K562 (cell line): ENCODE data around the gene RORC. TPM values are rescaled to one million over a fixed set of nuclear protein-coding genes. Genes with fewer than 3 reads are reported as not detected.
"Not testable (repeated sequence)": the region's sequence is repeated elsewhere in the genome, so short reads cannot be mapped to it uniquely, and the experiment has no call there.

Experiments used
- ATAC-seq: fragments of 200-7000 bp; cut with Tn5 transposase; 3 replicates; pipeline ENCODE4 v1.9.1; 2020; ENCODE audit warnings: moderate library complexity
- BruUV-seq: library from RNA; stranded (reverse); fragments of 400-500 nt; replicated peaks from 2 replicates; lab custom pipeline; 2021; lab: Mats Ljungman, UMichigan
- CTCF ChIA-PET: fragments of 300-600 bp; formaldehyde crosslinking; extraction: SDS; loops from one replicate; lab custom pipeline; 2021; ENCODE audit warnings: low intra/inter-chr PET ratio; lab: Yijun Ruan, JAX
- POLR2A ChIA-PET: fragments of 300-600, 350-650 bp; sonication (Branson Sonifier 250); formaldehyde crosslinking; extraction: SDS; loops from one replicate; lab custom pipeline; 2021; ENCODE audit warnings: antibody characterized with exemption, inconsistent platforms; lab: Yijun Ruan, JAX
- DNase-seq, 4 experiments: peaks; one replicate each; pipeline versions ENCODE4 v3.0.0 to v3.0.0-alpha.2; 2011 to 2018; ENCODE audit warnings: low spot score in 3 of 4, mixed read lengths in 3 of 4; ENCODE audit errors: extremely low read depth in 1 of 4
- FAIRE-seq: peaks from 2 replicates; lab custom pipeline; 2011; peaks lifted over from hg19 to GRCh38; lab: Jason Lieb, UNC
- H2AFZ ChIP-seq: 2 replicates; pipeline ENCODE4 v1.6.0; 2011; ENCODE audit warnings: low read depth, low read length, control low read depth, inconsistent platforms
- H3K27ac ChIP-seq: fragments of 200-600 bp; 3 replicates; pipeline ENCODE4 v1.8.0; 2011; ENCODE audit warnings: low read depth, mild to moderate bottlenecking, control low read depth, inconsistent platforms, low read length, moderate library complexity, mixed read lengths; ENCODE audit errors: extremely low read depth
- H3K27me3 ChIP-seq, 2 experiments: fragments of 300-600 bp in 1 of 2; 2 replicates in 1 of 2; 3 replicates in 1 of 2; pipeline versions ENCODE4 v1.6.0 to v1.8.0; 2011; ENCODE audit warnings: inconsistent platforms in 2 of 2, low read length in 2 of 2, mild to moderate bottlenecking in 1 of 2, mixed read lengths in 1 of 2, moderate library complexity in 1 of 2; ENCODE audit not compliant: control insufficient read depth in 2 of 2, insufficient read depth in 2 of 2
- H3K36me3 ChIP-seq: fragments of 300-600 bp; 3 replicates; pipeline ENCODE4 v1.8.0; 2011; ENCODE audit warnings: mild to moderate bottlenecking, low read length, inconsistent platforms; ENCODE audit not compliant: control insufficient read depth, insufficient read depth
- H3K4me1 ChIP-seq, 2 experiments: fragments of 200-600 bp in 1 of 2; replicated peaks in 1 of 2; 2 replicates in 1 of 2; 3 replicates in 1 of 2; pipeline versions ENCODE4 v1.5.1 to v1.8.0; 2011; ENCODE audit warnings: inconsistent platforms in 2 of 2, low read length in 2 of 2, mild to moderate bottlenecking in 1 of 2, mixed read lengths in 1 of 2, moderate library complexity in 1 of 2; ENCODE audit not compliant: control insufficient read depth in 2 of 2, insufficient read depth in 2 of 2
- H3K4me2 ChIP-seq: 2 replicates; pipeline ENCODE4 v1.6.1; 2011; ENCODE audit warnings: low read length, control low read depth, inconsistent platforms, mixed read lengths; ENCODE audit not compliant: insufficient read depth
- H3K4me3 ChIP-seq: fragments of 200-600 bp; sonication (generic), shearing (Covaris generic); 2 replicates; pipeline ENCODE4 v1.5.1; 2016; ENCODE audit warnings: control low read depth, inconsistent platforms
- H3K79me2 ChIP-seq: fragments of 200-600 bp; 3 replicates; pipeline ENCODE4 v1.8.0; 2011; ENCODE audit warnings: low read length, inconsistent platforms; ENCODE audit not compliant: control insufficient read depth, insufficient read depth
- H3K9ac ChIP-seq, 2 experiments: 2 replicates each; pipeline versions ENCODE4 v1.6.0 to v1.6.1; 2011; ENCODE audit warnings: low read depth in 2 of 2, low read length in 2 of 2, control low read depth in 1 of 2, inconsistent platforms in 1 of 2, mild to moderate bottlenecking in 1 of 2, mixed read lengths in 1 of 2; ENCODE audit not compliant: insufficient read depth in 1 of 2
- H3K9me1 ChIP-seq: one replicate; pipeline ENCODE4 v1.6.0; 2011; ENCODE audit warnings: inconsistent platforms, mild to moderate bottlenecking, low read length, moderate library complexity; ENCODE audit not compliant: control insufficient read depth, insufficient read depth
- H3K9me3 ChIP-seq: replicated peaks from 2 replicates; pipeline ENCODE4 v1.5.1; 2011; ENCODE audit warnings: low read depth, low read length, inconsistent platforms; ENCODE audit not compliant: control insufficient read depth, insufficient read depth
- H4K20me1 ChIP-seq: replicated peaks from 2 replicates; pipeline ENCODE4 v1.6.1; 2011; ENCODE audit warnings: low read length, inconsistent platforms, mixed read lengths; ENCODE audit not compliant: control insufficient read depth, insufficient read depth
- ATF4 ChIP-seq: fragments of 450-650 bp; formaldehyde crosslinking; IDR thresholded peaks from 2 replicates; pipeline ENCODE4 v1.4.0; 2022; ENCODE audit warnings: mild to moderate bottlenecking, moderate library complexity
- PHB ChIP-seq: fragments of 250-450 bp; sonication (Bioruptor Pico); IDR thresholded peaks from 2 replicates; pipeline ENCODE4 v1.5.0; 2021
- SREBF2 ChIP-seq: sonication (generic); formaldehyde crosslinking; IDR thresholded peaks from 2 replicates; pipeline ENCODE4 v1.4.0; 2020; ENCODE audit warnings: mild to moderate bottlenecking, missing genetic modification reagents
- TARDBP ChIP-seq: fragments of 450-650 bp; IDR thresholded peaks from 2 replicates; pipeline ENCODE4 v1.6.1; 2016
- WHSC1 ChIP-seq: IDR thresholded peaks from one replicate; pipeline ENCODE4 v1.6.1; 2012; ENCODE audit warnings: low read length, control low read depth, inconsistent platforms
- ZNF407 ChIP-seq: fragments of 450-650 bp; IDR thresholded peaks from 2 replicates; pipeline ENCODE4 v1.6.1; 2016; ENCODE audit warnings: low read depth
- ZNF717 ChIP-seq: fragments of 250-450 bp; sonication (Bioruptor Pico); IDR thresholded peaks from 2 replicates; pipeline ENCODE4 v1.5.0; 2021
- WGBS: fragments of 100-300 bp; shearing (Covaris generic); methylation state at CpG from one replicate; pipeline ENCODE4 v1.1.6; 2016; ENCODE audit warnings: low coverage, mixed read lengths; ENCODE audit not compliant: insufficient coverage; ENCODE audit errors: missing lambda C conversion rate; 5-methylcytosine and 5-hydroxymethylcytosine counted together
- in situ Hi-C: fragments of 300-500 bp; cut with MboI; formaldehyde crosslinking; loops from 4 replicates; pipeline ENCODE4 v1.15.0; 2018; ENCODE audit warnings: inconsistent platforms, mixed read lengths
- intact Hi-C: fragments of 100-400 bp; cut with micrococcal nuclease; formaldehyde crosslinking; loops from 2 replicates; pipeline ENCODE4 v1.14.2; 2022
- polyA plus RNA-seq, 8 experiments: library from polyadenylated mRNA; depleted of rRNA in 4 of 8; stranded (reverse) in 5 of 8; unstranded in 3 of 8; fragments of >200 nt; fragmentation: Nextera tagmentation in 2 of 8; fragmentation: Illumina TruSeq in 1 of 8; extraction: Ambion mirVana in 2 of 8; extraction: Trizol in 1 of 8; gene quantifications; 2 replicates each; pipeline versions ENCODE4 v1.2.1 to v1.2.3, GENCODE V29; 2011 to 2014; ENCODE audit warnings: inconsistent platforms in 1 of 8, missing spikeins in 1 of 8
- total RNA-seq, 7 experiments: library from RNA; depleted of rRNA in 6 of 7; stranded (reverse); fragments of >200 nt in 6 of 7; fragmentation: Illumina TruSeq in 2 of 7; extraction: Trizol in 2 of 7; gene quantifications; 2 replicates each; pipeline versions ENCODE4 v1.2.1 to v1.2.3, GENCODE V29; 2011 to 2021; ENCODE audit warnings: low replicate concordance in 1 of 7

RORC gene
- total and polyA plus RNA-seq, 9 of the 15 experiments (the other 6 are each of a cell fraction or from before 2014, with no cell fraction given), result not detected

GRCh38 chr1:151782741-151783140 is 48.9 kb downstream of the RORC start (continued):
- TF ChIP-seq ZNF407 (no peak), ZNF717 (no peak), ATF4 (no peak), PHB (no peak), TARDBP (no peak), SREBF2 (CRISPR knock-in tag) (no peak), WHSC1 (no peak)

- peaks cover 0 to 16% of the 10 kb centered on the region in 2 experiments; a peak in 3 of 5 replicates for H3K4me1 ChIP-seq
- FAIRE-seq, H3K27ac ChIP-seq, H2AFZ ChIP-seq, in situ Hi-C loops, CTCF ChIA-PET, H3K27me3 ChIP-seq, H3K9me3 ChIP-seq, DNase-seq, BruUV-seq, H4K20me1 ChIP-seq, H3K36me3 ChIP-seq, H3K9me1 ChIP-seq, ATAC-seq, H3K79me2 ChIP-seq, intact Hi-C loops, H3K4me2 ChIP-seq, H3K4me3 ChIP-seq, H3K9ac ChIP-seq: not testable (repeated sequence)
- 75% methylated on average over 5 of the region's 5 CpGs for WGBS
- POLR2A ChIA-PET, result interaction anchor here (1.1 kb wide), 1 partner anchor 8 kb away, joined by 3 read pairs; no protein-coding TSS in a partner anchor
Measured at GRCh38 chr1:151782026-151782425, 49.6 kb downstream of the RORC start.
